ENCODE results near the gene PRKCB.

- TF ChIP-seq CTCF (IDR thresholded peaks at IDR 0.05; ENCODE audit: low read depth, low read length, poor library complexity, severe bottlenecking), result no peak
- TF ChIP-seq EZH2phosphoT487 (IDR thresholded peaks at IDR 0.05; ENCODE audit: borderline replicate concordance, low read length), result no peak
Measured at GRCh38 chr16:24113115-24113745, 277.4 kb downstream of the PRKCB start.
